Neural crest cell (in vitro differentiated cells): ENCODE measurements around the gene NFKBIZ. TPM values are rescaled to one million over a fixed set of nuclear protein-coding genes. Genes with fewer than 3 reads are reported as not detected.

Experiments
- DNase-seq: peaks from one replicate; pipeline ENCODE4 v3.0.0; 2021; ENCODE audit warnings: low read depth, mixed read lengths, low spot score
- H3K27ac Mint-ChIP-seq: one replicate; pipeline ENCODE4 v1.8.0; 2021; ENCODE audit warnings: mild to moderate bottlenecking, mixed read lengths; ENCODE audit not compliant: unreplicated experiment
- H3K27me3 Mint-ChIP-seq: 2 replicates; pipeline ENCODE4 v1.8.0; 2021; ENCODE audit warnings: low read depth, mild to moderate bottlenecking, mixed read lengths
- H3K36me3 Mint-ChIP-seq: 2 replicates; pipeline ENCODE4 v1.8.0; 2021; ENCODE audit warnings: low read depth, mild to moderate bottlenecking, mixed read lengths
- H3K4me1 Mint-ChIP-seq: 2 replicates; pipeline ENCODE4 v1.8.0; 2021; ENCODE audit warnings: mixed read lengths
- H3K4me3 Mint-ChIP-seq: one replicate; pipeline ENCODE4 v1.8.0; 2021; ENCODE audit warnings: mild to moderate bottlenecking, mixed read lengths
- H3K9me3 Mint-ChIP-seq: 2 replicates; pipeline ENCODE4 v1.8.0; 2021; ENCODE audit warnings: mixed read lengths
- total RNA-seq: library from RNA; stranded (reverse); gene quantifications from 2 replicates; pipeline ENCODE4 v1.2.1, GENCODE V29; 2021
- TF ChIP-seq, protein P1 (sequence below): fragments of 200-600 bp; sonication (generic); conservative IDR thresholded peaks from 2 replicates; pipeline ENCODE4 v1.5.0; 2021; ENCODE audit warnings: antibody characterized with exemption, mild to moderate bottlenecking

NFKBIZ gene
- total RNA-seq, 1 donor from 2014 or later: 6.2 TPM

DNA sequence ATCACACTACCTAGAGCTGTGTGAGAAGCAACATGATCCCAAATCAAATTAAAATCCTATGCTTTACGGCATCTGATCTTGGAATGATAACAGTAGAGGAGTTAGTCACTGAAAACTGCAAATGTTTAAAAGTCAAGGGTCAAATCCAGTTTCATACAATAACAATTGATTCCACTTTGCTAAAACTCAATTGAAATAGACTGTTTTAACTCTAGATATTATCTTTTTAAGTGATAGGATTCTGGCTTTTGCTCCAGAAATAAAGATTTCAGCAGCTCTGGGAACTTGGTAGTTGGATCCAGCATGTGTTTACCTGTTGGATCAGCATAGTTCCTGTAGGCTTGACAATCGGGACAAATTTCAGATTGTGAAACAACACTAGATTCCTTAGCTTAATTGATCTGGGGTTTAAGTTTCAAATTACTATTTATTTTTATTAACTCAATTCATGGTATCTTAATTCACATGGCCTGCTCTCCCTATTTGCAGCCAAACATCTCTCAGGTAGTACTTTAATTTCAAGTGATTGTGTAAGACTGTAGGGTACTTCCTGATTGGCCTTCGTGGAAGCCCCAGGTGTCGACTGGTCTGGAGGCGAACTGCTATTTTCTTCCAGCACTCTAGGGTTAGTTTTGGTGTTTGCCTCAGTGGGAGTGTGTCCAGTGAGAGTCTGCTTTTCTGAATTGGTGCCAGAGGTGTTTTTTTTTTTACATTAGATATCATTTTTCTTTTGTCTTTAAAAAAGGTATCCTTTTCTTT lies 16.6 kb downstream of the NFKBIZ start:
- no peak overlapping the region for H3K27ac Mint-ChIP-seq
- peaks cover 8% of the 10 kb centered on the region for H3K4me1 Mint-ChIP-seq
- TF ChIP-seq, protein P1, sequence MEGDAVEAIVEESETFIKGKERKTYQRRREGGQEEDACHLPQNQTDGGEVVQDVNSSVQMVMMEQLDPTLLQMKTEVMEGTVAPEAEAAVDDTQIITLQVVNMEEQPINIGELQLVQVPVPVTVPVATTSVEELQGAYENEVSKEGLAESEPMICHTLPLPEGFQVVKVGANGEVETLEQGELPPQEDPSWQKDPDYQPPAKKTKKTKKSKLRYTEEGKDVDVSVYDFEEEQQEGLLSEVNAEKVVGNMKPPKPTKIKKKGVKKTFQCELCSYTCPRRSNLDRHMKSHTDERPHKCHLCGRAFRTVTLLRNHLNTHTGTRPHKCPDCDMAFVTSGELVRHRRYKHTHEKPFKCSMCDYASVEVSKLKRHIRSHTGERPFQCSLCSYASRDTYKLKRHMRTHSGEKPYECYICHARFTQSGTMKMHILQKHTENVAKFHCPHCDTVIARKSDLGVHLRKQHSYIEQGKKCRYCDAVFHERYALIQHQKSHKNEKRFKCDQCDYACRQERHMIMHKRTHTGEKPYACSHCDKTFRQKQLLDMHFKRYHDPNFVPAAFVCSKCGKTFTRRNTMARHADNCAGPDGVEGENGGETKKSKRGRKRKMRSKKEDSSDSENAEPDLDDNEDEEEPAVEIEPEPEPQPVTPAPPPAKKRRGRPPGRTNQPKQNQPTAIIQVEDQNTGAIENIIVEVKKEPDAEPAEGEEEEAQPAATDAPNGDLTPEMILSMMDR: no peak

GRCh38 chr3:101867511-101867910 lies 18.2 kb downstream of the NFKBIZ start:
- TF ChIP-seq, protein P1: no peak
- H3K9me3 Mint-ChIP-seq: no peaks in the 10 kb centered on the region
- peaks cover 8% of the 10 kb centered on the region for H3K4me1 Mint-ChIP-seq
- no peaks in the 10 kb centered on the region for H3K27me3 Mint-ChIP-seq
- no peaks in the 10 kb centered on the region for H3K36me3 Mint-ChIP-seq
- DNase-seq: no peak
- H3K4me3 Mint-ChIP-seq: no peak overlapping the region
- no peak overlapping the region for H3K27ac Mint-ChIP-seq

More for the DNA sequence above, 16.6 kb downstream of the NFKBIZ start:
- DNase-seq: no peak
- no peak overlapping the region for H3K4me3 Mint-ChIP-seq
- H3K36me3 Mint-ChIP-seq: no peaks in the 10 kb centered on the region
- no peaks in the 10 kb centered on the region for H3K9me3 Mint-ChIP-seq
- H3K27me3 Mint-ChIP-seq: no peaks in the 10 kb centered on the region

DNA sequence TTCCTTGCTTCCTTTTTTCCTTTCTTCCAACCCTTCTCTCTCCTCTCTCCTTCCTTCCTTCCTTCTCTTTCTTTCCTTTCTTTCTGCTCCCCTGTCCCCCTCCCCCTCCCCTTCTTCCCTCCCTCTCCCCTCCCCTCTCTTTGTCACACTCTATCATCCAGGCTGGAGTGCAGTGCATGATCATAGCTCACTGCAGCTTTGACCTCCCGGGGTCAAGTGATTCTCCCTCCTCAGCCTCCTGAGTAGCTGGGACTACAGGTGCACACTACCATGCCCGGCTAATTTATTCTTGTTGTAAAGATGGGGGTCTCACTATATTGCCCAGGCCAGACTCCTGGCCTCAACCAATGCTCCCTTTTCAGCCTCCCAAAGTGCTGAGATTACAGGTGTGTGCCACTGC lies 18.7 kb downstream of the NFKBIZ start:
- DNase-seq: no peak
- Mint-ChIP-seq H3K36me3 (no peaks in the 10 kb centered on the region), H3K27ac (no peak overlapping the region), H3K9me3 (peaks cover under 1% of the 10 kb centered on the region), H3K4me1 (peaks cover 8% of the 10 kb centered on the region), H3K27me3 (no peaks in the 10 kb centered on the region), H3K4me3 (no peak overlapping the region)
- TF ChIP-seq, protein P1: no peak

- Mint-ChIP-seq H3K36me3 (no peaks in the 10 kb centered on the region), H3K27me3 (no peaks in the 10 kb centered on the region), H3K9me3 (peaks cover 3% of the 10 kb centered on the region), H3K27ac (no peak overlapping the region), H3K4me1 (peaks cover 8% of the 10 kb centered on the region), H3K4me3 (no peak overlapping the region)
- TF ChIP-seq, protein P1: no peak
- DNase-seq: no peak
These were observed 19.5 kb downstream of the NFKBIZ start for GRCh38 chr3:101868534-101869464.

- DNase-seq: no peak
- no peaks in the 10 kb centered on the region for H3K36me3 Mint-ChIP-seq
- H3K4me3 Mint-ChIP-seq: no peak overlapping the region
- H3K9me3 Mint-ChIP-seq: peaks cover 3% of the 10 kb centered on the region
- TF ChIP-seq, protein P1: no peak
- H3K4me1 Mint-ChIP-seq: peaks cover 8% of the 10 kb centered on the region
- H3K27me3 Mint-ChIP-seq: no peaks in the 10 kb centered on the region
- no peak overlapping the region for H3K27ac Mint-ChIP-seq
These were observed 20.8 kb downstream of the NFKBIZ start for GRCh38 chr3:101870138-101870537.
